Neuronal stem cell (in vitro differentiated cells): ENCODE data around the gene NPAS3.

Experiments used
- DNase-seq: peaks from one replicate; pipeline ENCODE4 v3.0.0-alpha.2; 2013; ENCODE audit warnings: low spot score
- H2AFZ ChIP-seq: one replicate; pipeline ENCODE4 v1.6.1; 2013; ENCODE audit warnings: mild to moderate bottlenecking, low read length, inconsistent platforms
- H2AK5ac ChIP-seq: 2 replicates; pipeline ENCODE4 v1.6.1; 2013; ENCODE audit warnings: low read depth, mild to moderate bottlenecking, inconsistent platforms, low read length, moderate library complexity, mixed read lengths
- H2BK120ac ChIP-seq: 2 replicates; pipeline ENCODE4 v1.6.1; 2013; ENCODE audit warnings: low read depth, mild to moderate bottlenecking, inconsistent platforms, low read length, moderate library complexity, mixed read lengths
- H2BK12ac ChIP-seq: one replicate; pipeline ENCODE4 v1.6.1; 2013; ENCODE audit warnings: low read length, inconsistent platforms
- H2BK15ac ChIP-seq: 2 replicates; pipeline ENCODE4 v1.6.1; 2013; ENCODE audit warnings: mild to moderate bottlenecking, low read length, inconsistent platforms, mixed read lengths
- H2BK5ac ChIP-seq: one replicate; pipeline ENCODE4 v1.6.1; 2013; ENCODE audit warnings: inconsistent platforms, mild to moderate bottlenecking, low read length, moderate library complexity
- H3K14ac ChIP-seq: one replicate; pipeline ENCODE4 v1.6.1; 2013; ENCODE audit warnings: low read length, inconsistent platforms
- H3K18ac ChIP-seq: 2 replicates; pipeline ENCODE4 v1.6.1; 2013; ENCODE audit warnings: low read length, inconsistent platforms
- H3K23ac ChIP-seq: 2 replicates; pipeline ENCODE4 v1.6.1; 2013; ENCODE audit warnings: low read depth, mild to moderate bottlenecking, mixed read lengths, low read length, inconsistent platforms; ENCODE audit not compliant: poor library complexity
- H3K27ac ChIP-seq: replicated peaks from 3 replicates; pipeline ENCODE4 v1.5.1; 2013; ENCODE audit warnings: low read length, inconsistent platforms
- H3K27me3 ChIP-seq, 3 experiments: 2 replicates each; pipeline ENCODE4 v1.6.1; 2013; ENCODE audit warnings: low read length in 3 of 3, mild to moderate bottlenecking in 2 of 3, inconsistent platforms in 1 of 3, low read depth in 1 of 3, mixed read lengths in 1 of 3, moderate library complexity in 1 of 3; ENCODE audit not compliant: control insufficient read depth in 3 of 3, insufficient read depth in 3 of 3
- H3K36me3 ChIP-seq, 2 donors: replicated peaks in 1 of 2; 2 replicates each; pipeline ENCODE4 v1.6.1; 2013; ENCODE audit warnings: low read length in 2 of 2; ENCODE audit not compliant: control insufficient read depth in 2 of 2, insufficient read depth in 2 of 2
- H3K4ac ChIP-seq: 2 replicates; pipeline ENCODE4 v1.6.1; 2013; ENCODE audit warnings: inconsistent platforms, mild to moderate bottlenecking, low read length, moderate library complexity
- H3K4me1 ChIP-seq, 2 donors: 1 replicate in 1 of 2; 2 replicates in 1 of 2; pipeline ENCODE4 v1.6.1; 2013; ENCODE audit warnings: low read length in 2 of 2, low read depth in 1 of 2; ENCODE audit not compliant: control insufficient read depth in 2 of 2, insufficient read depth in 1 of 2
- H3K4me2 ChIP-seq: one replicate; pipeline ENCODE4 v1.6.1; 2013; ENCODE audit warnings: mild to moderate bottlenecking, low read length, inconsistent platforms; ENCODE audit not compliant: insufficient read depth, poor library complexity, severe bottlenecking
- H3K4me3 ChIP-seq, 2 donors: 2 replicates each; pipeline ENCODE4 v1.5.1; 2013; ENCODE audit warnings: low read length in 2 of 2, mild to moderate bottlenecking in 2 of 2, inconsistent platforms in 1 of 2, moderate library complexity in 1 of 2
- H3K79me1 ChIP-seq: one replicate; pipeline ENCODE4 v1.6.1; 2013; ENCODE audit warnings: low read depth, mild to moderate bottlenecking, inconsistent platforms, low read length, moderate library complexity
- H3K9ac ChIP-seq: one replicate; pipeline ENCODE4 v1.6.1; 2013; ENCODE audit warnings: mild to moderate bottlenecking, low read depth, low read length, inconsistent platforms; ENCODE audit not compliant: poor library complexity
- H3K9me3 ChIP-seq, 2 donors: replicated peaks in 1 of 2; 2 replicates each; pipeline versions ENCODE3 to v1.6.1; 2013; ENCODE audit warnings: low read length in 2 of 2, mild to moderate bottlenecking in 2 of 2, inconsistent platforms in 1 of 2, low read depth in 1 of 2, mixed read lengths in 1 of 2, moderate library complexity in 1 of 2; ENCODE audit not compliant: control insufficient read depth in 2 of 2, insufficient read depth in 1 of 2
- H4K8ac ChIP-seq: one replicate; pipeline ENCODE4 v1.6.1; 2013; ENCODE audit warnings: low read depth, mild to moderate bottlenecking, inconsistent platforms, low read length, moderate library complexity
- H4K91ac ChIP-seq: one replicate; pipeline ENCODE4 v1.6.1; 2013; ENCODE audit warnings: low read length, low read depth, mild to moderate bottlenecking, inconsistent platforms; ENCODE audit not compliant: poor library complexity
- WGBS, 2 donors: extraction: QIAGEN DNeasy Blood & Tissue Kit; methylation state at CpG; one replicate each; pipeline ENCODE4 v1.1.7; 2013; ENCODE audit warnings: missing lambda C conversion rate in 2 of 2, mixed read lengths in 1 of 2; ENCODE audit not compliant: insufficient read length in 2 of 2, insufficient replicate concordance in 1 of 2; ENCODE audit errors: extremely low coverage in 2 of 2; 5-methylcytosine and 5-hydroxymethylcytosine counted together

The NPAS3 gene

GRCh38 chr14:33589334-33589733 is 650.7 kb downstream of the NPAS3 start:
- H3K4me3 ChIP-seq, result no peak overlapping the region
- no peak for DNase-seq

DNA sequence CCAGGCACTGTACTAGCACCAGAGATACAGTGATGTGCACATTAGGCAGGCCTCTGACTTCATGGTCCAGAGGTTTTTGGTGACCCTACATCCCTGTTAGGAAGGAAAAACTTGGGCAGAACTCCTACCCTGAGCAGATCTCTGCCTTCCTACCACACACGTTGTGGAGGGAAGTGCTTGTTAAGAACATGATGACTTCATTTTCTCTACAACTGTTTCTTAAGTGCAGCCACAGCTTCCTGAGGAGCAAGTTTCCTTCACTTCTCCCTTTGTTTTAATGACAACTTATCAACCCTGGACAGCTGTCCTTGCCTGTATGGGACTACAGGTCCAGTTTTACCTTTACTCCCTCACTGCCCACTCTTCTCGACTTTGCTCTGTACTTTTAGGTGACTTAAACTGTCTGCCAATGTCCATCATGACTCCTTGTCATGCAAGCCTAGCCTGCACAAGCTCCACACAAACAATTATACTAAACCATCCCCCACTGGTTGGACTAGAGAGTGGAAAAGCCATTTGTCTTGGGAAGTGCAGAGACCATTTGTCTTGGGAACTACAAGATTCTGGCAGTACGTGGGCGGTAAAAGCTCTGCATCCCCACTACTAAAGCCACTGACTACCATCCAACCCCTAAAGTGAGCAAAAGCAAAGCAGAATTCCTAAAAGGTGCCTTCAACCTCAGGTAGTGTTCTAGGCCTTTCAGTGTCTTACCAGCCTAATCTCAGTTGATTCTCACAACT is 652.4 kb downstream of the NPAS3 start:
- H2BK15ac ChIP-seq, result no peak overlapping the region
- H2AK5ac ChIP-seq, result no peak overlapping the region
- H3K18ac ChIP-seq, result no peak overlapping the region
- no peak overlapping the region for H3K4ac ChIP-seq
- H3K27ac ChIP-seq, result no peak overlapping the region
- H3K14ac ChIP-seq, result no peak overlapping the region
- no peak overlapping the region for H3K23ac ChIP-seq
- H2BK12ac ChIP-seq, result no peak overlapping the region
- H3K27me3 ChIP-seq, result no peaks in the 10 kb centered on the region
- no CpG with 5 or more reads among the region's 4 CpGs for WGBS, 2 donors
- no peak overlapping the region for H2BK5ac ChIP-seq
- H4K8ac ChIP-seq, result no peak overlapping the region
- H2AFZ ChIP-seq, result no peak overlapping the region
- no peak overlapping the region for H4K91ac ChIP-seq
- no peak overlapping the region for H2BK120ac ChIP-seq
- H3K9ac ChIP-seq, result no peak overlapping the region
- H3K4me2 ChIP-seq, result no peak overlapping the region
- H3K9me3 ChIP-seq, result no peaks in the 10 kb centered on the region
- no peak for DNase-seq
- H3K36me3 ChIP-seq, result peaks cover 0 to 6% of the 10 kb centered on the region in 2 donors
- H3K4me1 ChIP-seq, result no peaks in the 10 kb centered on the region
- H3K4me3 ChIP-seq, result no peak overlapping the region
- H3K79me1 ChIP-seq, result no peaks in the 10 kb centered on the region

More at GRCh38 chr14:33589334-33589733, 650.7 kb downstream of the NPAS3 start:
- Histone ChIP-seq H2BK120ac (no peak overlapping the region), H3K27ac (no peak overlapping the region), H2BK12ac (no peak overlapping the region), H2AK5ac (no peak overlapping the region), H3K23ac (no peak overlapping the region), H3K4me2 (no peak overlapping the region), H3K14ac (no peak overlapping the region), H4K8ac (no peak overlapping the region), H3K27me3 (no peaks in the 10 kb centered on the region), H3K18ac (no peak overlapping the region), H3K79me1 (no peaks in the 10 kb centered on the region), H3K9me3 (no peaks in the 10 kb centered on the region), H2AFZ (no peak overlapping the region), H3K9ac (no peak overlapping the region), H3K36me3 (peaks cover 0 to 6% of the 10 kb centered on the region in 2 donors), H3K4me1 (no peaks in the 10 kb centered on the region), H3K4ac (no peak overlapping the region), H2BK15ac (no peak overlapping the region), H2BK5ac (no peak overlapping the region), H4K91ac (no peak overlapping the region)
- no CpG with 5 or more reads among the region's 3 CpGs for WGBS, 2 donors

DNA sequence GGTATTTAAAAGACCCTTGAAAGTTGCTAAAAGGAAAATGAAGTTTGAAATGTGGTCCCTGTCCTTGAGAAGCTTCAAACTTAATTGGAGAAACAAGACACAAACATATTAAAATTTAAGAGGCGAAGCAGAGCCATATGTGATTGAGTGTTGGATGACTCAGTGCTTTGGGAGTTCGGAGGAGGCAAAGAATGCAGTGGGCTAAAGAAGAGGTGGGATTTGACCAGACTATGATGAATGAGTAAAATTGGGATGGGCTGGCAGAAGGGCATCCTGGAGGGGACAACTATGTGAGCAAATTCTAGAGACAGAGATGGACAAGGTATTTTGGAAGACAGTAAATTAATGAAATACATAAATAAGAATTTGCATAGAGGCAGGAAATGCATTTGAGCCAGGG is 653.6 kb downstream of the NPAS3 start:
- Histone ChIP-seq H3K9ac (no peak overlapping the region), H3K9me3 (no peaks in the 10 kb centered on the region), H2BK5ac (no peak overlapping the region), H3K4me2 (no peak overlapping the region), H2AFZ (no peak overlapping the region), H2BK120ac (no peak overlapping the region), H3K23ac (no peak overlapping the region), H2BK15ac (no peak overlapping the region), H3K14ac (no peak overlapping the region), H3K27me3 (no peaks in the 10 kb centered on the region), H3K4ac (no peak overlapping the region), H4K91ac (no peak overlapping the region), H3K79me1 (no peaks in the 10 kb centered on the region), H2BK12ac (no peak overlapping the region), H2AK5ac (no peak overlapping the region), H3K4me3 (no peak overlapping the region), H4K8ac (no peak overlapping the region), H3K36me3 (peaks cover 0 to 6% of the 10 kb centered on the region in 2 donors), H3K4me1 (no peaks in the 10 kb centered on the region), H3K27ac (no peak overlapping the region), H3K18ac (no peak overlapping the region)
- no CpG with 5 or more reads among the region's 2 CpGs for WGBS, 2 donors
- no peak for DNase-seq

DNA sequence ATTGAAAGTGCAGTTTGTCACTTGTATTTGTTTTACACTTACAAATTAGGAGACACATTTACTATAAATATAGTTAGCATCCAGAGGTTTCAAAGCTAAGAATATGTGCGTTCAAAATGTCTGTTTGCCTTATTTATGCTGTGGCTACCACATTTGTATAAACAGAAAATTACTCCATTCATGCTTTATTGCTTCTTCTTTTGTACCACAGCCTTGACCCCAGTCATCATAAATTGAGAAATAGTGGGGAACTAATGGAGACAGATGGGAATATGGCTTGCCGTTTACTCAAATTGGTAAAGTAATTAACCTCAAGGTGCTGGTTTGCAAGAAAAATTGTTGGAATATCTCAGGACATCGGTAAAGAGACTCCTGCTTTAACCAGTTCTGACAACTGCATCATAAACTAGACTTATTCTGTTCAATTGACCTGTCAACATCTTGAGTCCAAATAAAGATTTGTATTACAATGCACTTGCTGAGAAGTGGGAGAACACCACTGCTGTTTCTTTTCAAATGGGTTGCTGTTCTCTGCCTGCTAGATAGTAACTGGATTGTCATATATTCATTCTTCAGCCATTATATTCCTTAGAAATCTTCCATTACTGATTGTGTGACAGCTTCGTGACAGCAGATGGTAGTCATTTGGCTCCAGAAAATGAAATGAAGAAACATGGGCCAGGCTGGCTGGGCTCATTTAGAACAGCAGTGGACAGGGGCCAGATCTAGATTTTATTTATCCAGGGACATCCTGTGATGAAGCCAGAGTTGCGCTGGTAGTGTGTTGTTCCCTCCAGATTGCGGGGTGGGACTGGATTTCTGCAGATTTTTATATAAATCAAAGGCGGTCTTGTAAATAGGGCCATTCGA is 657.8 kb downstream of the NPAS3 start:
- Histone ChIP-seq H3K27me3 (no peaks in the 10 kb centered on the region), H3K9ac (no peak overlapping the region), H3K23ac (no peak overlapping the region), H3K4me2 (no peak overlapping the region), H3K18ac (no peak overlapping the region), H2BK15ac (no peak overlapping the region), H2BK120ac (no peak overlapping the region), H3K36me3 (peaks cover 0 to 3% of the 10 kb centered on the region in 2 donors), H2BK12ac (no peak overlapping the region), H3K4me3 (no peak overlapping the region), H2BK5ac (no peak overlapping the region), H3K4me1 (no peaks in the 10 kb centered on the region), H3K27ac (no peak overlapping the region), H3K4ac (no peak overlapping the region), H2AK5ac (no peak overlapping the region), H3K79me1 (no peaks in the 10 kb centered on the region), H4K8ac (no peak overlapping the region), H3K14ac (no peak overlapping the region), H3K9me3 (no peaks in the 10 kb centered on the region), H2AFZ (no peak overlapping the region), H4K91ac (no peak overlapping the region)
- no CpG with 5 or more reads among the region's 8 CpGs for WGBS, 2 donors
- DNase-seq, result no peak
